ENCODE measurements around the gene CCSER2.

The CCSER2 gene

DNA sequence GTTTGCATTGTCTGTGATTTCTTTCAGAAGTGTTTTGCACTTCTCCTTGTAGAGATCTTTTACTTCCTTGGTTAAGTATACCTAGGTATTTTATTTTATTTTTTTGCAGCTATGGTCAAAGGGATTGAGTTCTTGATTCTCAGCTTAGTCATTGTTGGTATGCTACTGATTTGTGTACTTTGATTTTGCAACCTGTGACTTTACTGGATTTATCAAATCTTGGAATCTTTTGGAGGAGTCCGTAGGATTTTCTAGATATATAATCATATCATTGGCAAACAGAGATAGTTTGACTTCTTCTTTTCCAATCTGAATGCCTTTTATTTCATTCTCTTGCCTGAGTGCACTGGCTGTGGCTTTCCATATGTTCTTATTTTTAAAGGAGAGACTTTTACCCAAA, 41.9 kb downstream of the CCSER2 start:
- no peak overlapping the region for H3K4me3 ChIP-seq (ENCODE audit: low read length)
- TF ChIP-seq CTCF (conservative IDR thresholded peaks at IDR 0.05; ENCODE audit: low read depth, low read length): no peak
- DNase-seq (ENCODE audit: low read depth): no peak

GRCh38 chr10:84371944-84372343, 43.6 kb downstream of the CCSER2 start:
- TF ChIP-seq CTCF (conservative IDR thresholded peaks at IDR 0.05; ENCODE audit: low read depth, low read length): no peak
- DNase-seq (ENCODE audit: low read depth): no peak

DNA sequence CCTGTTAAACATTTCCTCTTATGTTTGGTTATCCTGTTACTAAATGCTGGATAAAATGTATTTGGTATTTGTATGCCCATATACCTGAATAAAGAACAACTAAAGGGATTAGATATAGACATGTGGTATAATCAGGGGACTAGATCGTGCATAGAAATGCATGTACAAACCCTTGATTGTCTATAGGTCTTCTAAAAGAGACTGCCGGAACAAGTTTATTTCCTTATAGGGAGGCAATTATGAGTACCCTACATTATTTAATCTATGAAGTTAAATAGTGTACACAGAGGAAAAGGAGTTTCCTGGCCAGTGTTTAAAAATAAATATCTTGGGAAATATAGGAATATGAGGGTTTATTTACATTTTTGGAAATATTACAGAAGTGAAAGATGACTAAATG, 44.6 kb downstream of the CCSER2 start:
- DNase-seq (ENCODE audit: low read depth): no peak
- H3K4me3 ChIP-seq (ENCODE audit: low read length): no peak overlapping the region
- no peak for TF ChIP-seq CTCF (conservative IDR thresholded peaks at IDR 0.05; ENCODE audit: low read depth, low read length)

More at GRCh38 chr10:84371944-84372343, 43.6 kb downstream of the CCSER2 start:
- no peak overlapping the region for H3K4me3 ChIP-seq (ENCODE audit: low read length)

- no peak overlapping the region for H3K4me3 ChIP-seq (ENCODE audit: low read length)
- TF ChIP-seq CTCF (conservative IDR thresholded peaks at IDR 0.05; ENCODE audit: low read depth, low read length): no peak
- no peak for DNase-seq (ENCODE audit: low read depth)
Measured at GRCh38 chr10:84374455-84374854, 46.1 kb downstream of the CCSER2 start.

DNA sequence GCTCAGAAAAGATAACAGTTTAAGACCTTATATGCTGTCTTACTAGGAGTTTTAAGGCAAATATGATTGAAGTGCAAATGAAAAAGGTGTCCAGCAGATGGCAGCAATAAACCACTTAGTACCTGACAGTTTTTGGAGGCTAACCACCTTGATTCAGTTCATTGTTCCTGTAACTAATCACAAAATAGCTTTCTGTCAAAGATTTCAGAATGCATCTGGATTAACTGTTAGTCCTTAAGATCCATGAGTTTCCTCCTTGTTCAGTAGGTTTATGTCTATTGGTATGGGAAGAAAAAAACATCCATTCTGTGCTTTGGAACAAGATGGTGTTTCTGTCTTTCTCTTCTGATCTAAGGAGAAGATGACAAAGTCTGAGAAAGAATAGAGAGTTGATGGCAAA, 46.6 kb downstream of the CCSER2 start:
- no peak for DNase-seq (ENCODE audit: low read depth)
- H3K4me3 ChIP-seq (ENCODE audit: low read length): no peak overlapping the region
- TF ChIP-seq CTCF (conservative IDR thresholded peaks at IDR 0.05; ENCODE audit: low read depth, low read length): peak; percentile 62

GRCh38 chr10:84375881-84376280, 47.5 kb downstream of the CCSER2 start:
- no peak for DNase-seq (ENCODE audit: low read depth)
- TF ChIP-seq CTCF (conservative IDR thresholded peaks at IDR 0.05; ENCODE audit: low read depth, low read length): no peak
- no peak overlapping the region for H3K4me3 ChIP-seq (ENCODE audit: low read length)

- TF ChIP-seq CTCF (conservative IDR thresholded peaks at IDR 0.05; ENCODE audit: low read depth, low read length): no peak
- no peak for DNase-seq (ENCODE audit: low read depth)
- H3K4me3 ChIP-seq (ENCODE audit: low read length): no peak overlapping the region
Measured at GRCh38 chr10:84388148-84388547, 59.8 kb downstream of the CCSER2 start.
